ENCODE data around the gene ARHGAP15. TPM values are rescaled to one million over a fixed set of nuclear protein-coding genes. Genes with fewer than 3 reads are reported as not detected.

The ARHGAP15 gene
- total RNA-seq, 1 experiment from 2014 or later: 0.41 TPM

DNA sequence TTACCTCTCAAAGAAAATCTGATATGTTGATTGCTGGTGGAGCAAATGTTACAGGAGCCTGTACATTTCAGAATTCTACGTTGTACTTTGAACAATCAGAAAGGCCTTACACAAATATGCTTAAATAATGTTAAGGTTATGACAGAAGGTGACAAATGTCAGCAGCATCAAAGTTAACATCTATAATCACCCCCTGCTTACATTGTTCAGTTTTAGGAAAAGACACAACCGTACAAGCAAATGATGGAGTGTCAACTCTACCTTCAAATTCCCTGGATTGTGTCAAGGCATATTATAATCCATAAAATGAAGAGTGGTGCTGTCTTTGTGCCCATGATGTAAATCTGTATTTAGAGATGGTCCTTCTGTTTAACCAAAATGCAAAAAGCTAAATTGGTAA is 465.5 kb downstream of the ARHGAP15 start:
- TF ChIP-seq, protein P1, sequence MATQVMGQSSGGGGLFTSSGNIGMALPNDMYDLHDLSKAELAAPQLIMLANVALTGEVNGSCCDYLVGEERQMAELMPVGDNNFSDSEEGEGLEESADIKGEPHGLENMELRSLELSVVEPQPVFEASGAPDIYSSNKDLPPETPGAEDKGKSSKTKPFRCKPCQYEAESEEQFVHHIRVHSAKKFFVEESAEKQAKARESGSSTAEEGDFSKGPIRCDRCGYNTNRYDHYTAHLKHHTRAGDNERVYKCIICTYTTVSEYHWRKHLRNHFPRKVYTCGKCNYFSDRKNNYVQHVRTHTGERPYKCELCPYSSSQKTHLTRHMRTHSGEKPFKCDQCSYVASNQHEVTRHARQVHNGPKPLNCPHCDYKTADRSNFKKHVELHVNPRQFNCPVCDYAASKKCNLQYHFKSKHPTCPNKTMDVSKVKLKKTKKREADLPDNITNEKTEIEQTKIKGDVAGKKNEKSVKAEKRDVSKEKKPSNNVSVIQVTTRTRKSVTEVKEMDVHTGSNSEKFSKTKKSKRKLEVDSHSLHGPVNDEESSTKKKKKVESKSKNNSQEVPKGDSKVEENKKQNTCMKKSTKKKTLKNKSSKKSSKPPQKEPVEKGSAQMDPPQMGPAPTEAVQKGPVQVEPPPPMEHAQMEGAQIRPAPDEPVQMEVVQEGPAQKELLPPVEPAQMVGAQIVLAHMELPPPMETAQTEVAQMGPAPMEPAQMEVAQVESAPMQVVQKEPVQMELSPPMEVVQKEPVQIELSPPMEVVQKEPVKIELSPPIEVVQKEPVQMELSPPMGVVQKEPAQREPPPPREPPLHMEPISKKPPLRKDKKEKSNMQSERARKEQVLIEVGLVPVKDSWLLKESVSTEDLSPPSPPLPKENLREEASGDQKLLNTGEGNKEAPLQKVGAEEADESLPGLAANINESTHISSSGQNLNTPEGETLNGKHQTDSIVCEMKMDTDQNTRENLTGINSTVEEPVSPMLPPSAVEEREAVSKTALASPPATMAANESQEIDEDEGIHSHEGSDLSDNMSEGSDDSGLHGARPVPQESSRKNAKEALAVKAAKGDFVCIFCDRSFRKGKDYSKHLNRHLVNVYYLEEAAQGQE (IDR thresholded peaks at IDR 0.05; ENCODE audit: insufficient read depth in 1 of 2, low read depth in 2 of 2, low read length in 1 of 2): no peak
- TF ChIP-seq SIN3A (IDR thresholded peaks at IDR 0.05; ENCODE audit: borderline replicate concordance, insufficient read depth, low read depth, low read length): no peak
- TF ChIP-seq, protein P2, sequence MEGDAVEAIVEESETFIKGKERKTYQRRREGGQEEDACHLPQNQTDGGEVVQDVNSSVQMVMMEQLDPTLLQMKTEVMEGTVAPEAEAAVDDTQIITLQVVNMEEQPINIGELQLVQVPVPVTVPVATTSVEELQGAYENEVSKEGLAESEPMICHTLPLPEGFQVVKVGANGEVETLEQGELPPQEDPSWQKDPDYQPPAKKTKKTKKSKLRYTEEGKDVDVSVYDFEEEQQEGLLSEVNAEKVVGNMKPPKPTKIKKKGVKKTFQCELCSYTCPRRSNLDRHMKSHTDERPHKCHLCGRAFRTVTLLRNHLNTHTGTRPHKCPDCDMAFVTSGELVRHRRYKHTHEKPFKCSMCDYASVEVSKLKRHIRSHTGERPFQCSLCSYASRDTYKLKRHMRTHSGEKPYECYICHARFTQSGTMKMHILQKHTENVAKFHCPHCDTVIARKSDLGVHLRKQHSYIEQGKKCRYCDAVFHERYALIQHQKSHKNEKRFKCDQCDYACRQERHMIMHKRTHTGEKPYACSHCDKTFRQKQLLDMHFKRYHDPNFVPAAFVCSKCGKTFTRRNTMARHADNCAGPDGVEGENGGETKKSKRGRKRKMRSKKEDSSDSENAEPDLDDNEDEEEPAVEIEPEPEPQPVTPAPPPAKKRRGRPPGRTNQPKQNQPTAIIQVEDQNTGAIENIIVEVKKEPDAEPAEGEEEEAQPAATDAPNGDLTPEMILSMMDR (IDR thresholded peaks at IDR 0.05): no peak
- TF ChIP-seq POLR2AphosphoS5 (IDR thresholded peaks at IDR 0.05; ENCODE audit: low read depth, low read length): no peak
- TF ChIP-seq TCF7L2 (IDR thresholded peaks at IDR 0.05; ENCODE audit: low read depth, low read length): no peak
- intact Hi-C loops (cut with micrococcal nuclease; ENCODE audit: unreplicated experiment): no loop called here
- no peak overlapping the region for H3K4me3 ChIP-seq (ENCODE audit: low read depth in 2 of 2, low read length in 2 of 2)
- CTCF ChIA-PET: no interaction called here
- no peaks in the 10 kb centered on the region for H3K4me1 ChIP-seq (ENCODE audit: control insufficient read depth, insufficient read depth, low read length)
- POLR2A ChIA-PET: no interaction called here
- DNase-seq (ENCODE audit: low read depth, low spot score): no peak
- no TSS peak for BruUV-seq (replicated peaks)
- H3K27ac ChIP-seq (ENCODE audit: low read length): no peak overlapping the region
- ATAC-seq: no peak
- in situ Hi-C loops (cut with HindIII; ENCODE audit: low pct_unique_long_range_greater_than_20kb, low sequenced_read_pairs): no loop called here
- no peaks in the 10 kb centered on the region for H3K9me3 ChIP-seq (ENCODE audit: control insufficient read depth, insufficient read depth, low read depth, low read length)
- H3K27me3 ChIP-seq (ENCODE audit: control insufficient read depth, insufficient read depth, low read length): no peaks in the 10 kb centered on the region
- no peaks in the 10 kb centered on the region for H3K36me3 ChIP-seq (ENCODE audit: control insufficient read depth, insufficient read depth, low read length)

DNA sequence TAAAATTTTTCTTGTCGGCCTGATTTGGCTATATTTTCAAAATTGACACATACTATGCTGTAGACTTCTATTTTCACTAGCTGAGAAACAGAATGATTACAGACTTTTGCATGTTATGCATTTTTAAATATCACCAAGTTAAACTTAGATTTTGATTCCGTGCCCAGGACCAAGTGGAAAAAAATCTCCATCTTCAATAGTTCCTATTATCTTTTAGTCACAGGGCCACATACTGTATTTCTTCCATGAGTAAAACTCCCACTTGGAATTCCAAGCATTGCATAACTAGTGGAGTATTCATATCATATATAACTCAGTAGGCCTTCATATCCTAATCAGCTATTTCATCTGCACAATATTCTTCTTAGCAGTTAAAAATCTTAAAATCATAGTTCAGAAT is 470.9 kb downstream of the ARHGAP15 start:
- Histone ChIP-seq H3K36me3 (ENCODE audit: control insufficient read depth, insufficient read depth, low read length) (no peaks in the 10 kb centered on the region), H3K4me3 (ENCODE audit: low read depth in 2 of 2, low read length in 2 of 2) (no peak overlapping the region), H3K4me1 (ENCODE audit: control insufficient read depth, insufficient read depth, low read length) (no peaks in the 10 kb centered on the region), H3K9me3 (ENCODE audit: control insufficient read depth, insufficient read depth, low read depth, low read length) (no peaks in the 10 kb centered on the region), H3K27ac (ENCODE audit: low read length) (no peak overlapping the region), H3K27me3 (ENCODE audit: control insufficient read depth, insufficient read depth, low read length) (no peaks in the 10 kb centered on the region)
- ATAC-seq (no peak), DNase-seq (ENCODE audit: low read depth, low spot score) (no peak)
- TF ChIP-seq TCF7L2 (IDR thresholded peaks at IDR 0.05; ENCODE audit: low read depth, low read length) (no peak), SIN3A (IDR thresholded peaks at IDR 0.05; ENCODE audit: borderline replicate concordance, insufficient read depth, low read depth, low read length) (no peak)
- POLR2A ChIA-PET: no interaction called here
- BruUV-seq (replicated peaks): no TSS peak
- in situ Hi-C loops (cut with HindIII; ENCODE audit: low pct_unique_long_range_greater_than_20kb, low sequenced_read_pairs) (no loop called here), intact Hi-C loops (cut with micrococcal nuclease; ENCODE audit: unreplicated experiment) (no loop called here)
- CTCF ChIA-PET: no interaction called here

DNA sequence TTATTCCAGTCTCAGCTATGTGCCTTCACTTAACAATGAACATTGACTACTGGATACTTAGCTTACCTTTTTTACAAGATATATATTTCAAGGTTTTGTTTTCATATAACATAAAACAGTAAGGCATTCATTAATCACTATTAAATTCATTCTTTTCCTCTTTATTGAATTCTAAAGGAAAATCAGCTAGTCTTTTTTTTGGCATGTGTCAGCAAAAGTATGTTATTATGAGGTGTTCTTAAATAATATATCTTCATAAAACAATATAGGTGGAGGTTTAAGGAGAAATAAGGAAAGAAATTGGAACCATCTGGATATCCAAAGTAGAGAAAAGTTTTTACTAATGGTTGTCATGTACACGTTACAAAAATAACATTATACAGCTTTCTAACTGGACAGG is 472.6 kb downstream of the ARHGAP15 start:
- TF ChIP-seq TCF7L2 (IDR thresholded peaks at IDR 0.05; ENCODE audit: low read depth, low read length) (no peak), SIN3A (IDR thresholded peaks at IDR 0.05; ENCODE audit: borderline replicate concordance, insufficient read depth, low read depth, low read length) (no peak), POLR2AphosphoS5 (IDR thresholded peaks at IDR 0.05; ENCODE audit: low read depth, low read length) (no peak)
- TF ChIP-seq, protein P1 (IDR thresholded peaks at IDR 0.05; ENCODE audit: insufficient read depth in 1 of 2, low read depth in 2 of 2, low read length in 1 of 2): no peak
- TF ChIP-seq, protein P2 (IDR thresholded peaks at IDR 0.05): no peak
- Histone ChIP-seq H3K27me3 (ENCODE audit: control insufficient read depth, insufficient read depth, low read length) (no peaks in the 10 kb centered on the region), H3K4me1 (ENCODE audit: control insufficient read depth, insufficient read depth, low read length) (no peaks in the 10 kb centered on the region), H3K4me3 (ENCODE audit: low read depth in 2 of 2, low read length in 2 of 2) (no peak overlapping the region), H3K27ac (ENCODE audit: low read length) (no peak overlapping the region), H3K36me3 (ENCODE audit: control insufficient read depth, insufficient read depth, low read length) (no peaks in the 10 kb centered on the region), H3K9me3 (ENCODE audit: control insufficient read depth, insufficient read depth, low read depth, low read length) (no peaks in the 10 kb centered on the region)
- ATAC-seq (no peak), DNase-seq (ENCODE audit: low read depth, low spot score) (no peak)
- no TSS peak for BruUV-seq (replicated peaks)
- CTCF ChIA-PET: no interaction called here
- in situ Hi-C loops (cut with HindIII; ENCODE audit: low pct_unique_long_range_greater_than_20kb, low sequenced_read_pairs) (no loop called here), intact Hi-C loops (cut with micrococcal nuclease; ENCODE audit: unreplicated experiment) (no loop called here)
- POLR2A ChIA-PET: no interaction called here
